Measurements from ENCODE around the gene TMEM8B. TPM values are rescaled to one million over a fixed set of nuclear protein-coding genes. Genes with fewer than 3 reads are reported as not detected.

Gene TMEM8B
- 6.8 and 8.8 TPM in 2 replicates for total RNA-seq
- 21.2 TPM for polyA plus RNA-seq (2012)

GRCh38 chr9:35829084-35829763, at the start of gene TMEM8B:
Gene TMEM8B (plus strand): TSS chr9:35829228. CDS start chr9:35829448, 220 bp downstream.
- DNase-seq (ENCODE audit: low read depth): peak; percentile 94

- no peak for DNase-seq (ENCODE audit: low read depth)
These were observed 48.0 kb upstream of the TMEM8B start for GRCh38 chr9:35781066-35781465.

- DNase-seq (ENCODE audit: low read depth): no peak
These were observed 45.6 kb upstream of the TMEM8B start for GRCh38 chr9:35783418-35783817.

GRCh38 chr9:35789541-35789940, 39.5 kb upstream of the TMEM8B start:
- DNase-seq (ENCODE audit: low read depth): no peak

- DNase-seq (ENCODE audit: low read depth): no peak
These were observed 39.0 kb upstream of the TMEM8B start for GRCh38 chr9:35790025-35790384.

- DNase-seq (ENCODE audit: low read depth): peak; percentile 85
These were observed 38.4 kb upstream of the TMEM8B start for GRCh38 chr9:35790385-35791296.

GRCh38 chr9:35791297-35791921, 37.6 kb upstream of the TMEM8B start, which contains the start of gene NPR2:
Gene NPR2 (plus strand): TSS chr9:35791591. CDS start chr9:35792409, 818 bp downstream.
- peak; percentile 58 for DNase-seq (ENCODE audit: low read depth)

- no peak for DNase-seq (ENCODE audit: low read depth)
These were observed 36.8 kb upstream of the TMEM8B start for GRCh38 chr9:35792024-35792813.

- DNase-seq (ENCODE audit: low read depth): no peak
These were observed 36.2 kb upstream of the TMEM8B start for GRCh38 chr9:35792826-35793225.

GRCh38 chr9:35793461-35793860, 35.6 kb upstream of the TMEM8B start:
- no peak for DNase-seq (ENCODE audit: low read depth)

GRCh38 chr9:35795695-35796094, 33.3 kb upstream of the TMEM8B start:
- no peak for DNase-seq (ENCODE audit: low read depth)

- peak; percentile 28 for DNase-seq (ENCODE audit: low read depth)
These were observed 31.5 kb upstream of the TMEM8B start for GRCh38 chr9:35797311-35798109.

GRCh38 chr9:35798658-35799374, 30.2 kb upstream of the TMEM8B start:
- no peak for DNase-seq (ENCODE audit: low read depth)

GRCh38 chr9:35800530-35800929, 28.5 kb upstream of the TMEM8B start:
- DNase-seq (ENCODE audit: low read depth): no peak

- DNase-seq (ENCODE audit: low read depth): no peak
These were observed 27.5 kb upstream of the TMEM8B start for GRCh38 chr9:35801328-35802128.

GRCh38 chr9:35806101-35806500, 22.9 kb upstream of the TMEM8B start:
- DNase-seq (ENCODE audit: low read depth): no peak

- no peak for DNase-seq (ENCODE audit: low read depth)
These were observed 20.6 kb upstream of the TMEM8B start for GRCh38 chr9:35808433-35808832.

- no peak for DNase-seq (ENCODE audit: low read depth)
These were observed 18.9 kb upstream of the TMEM8B start for GRCh38 chr9:35810122-35810521.
